ENCODE data around the gene HEXIM1. TPM values are rescaled to one million over a fixed set of nuclear protein-coding genes. Genes with fewer than 3 reads are reported as not detected.

HEXIM1 gene
- total and polyA plus RNA-seq, 5 donors from 2014 or later, result 5.9 to 88.0 (median 6.1) TPM

GRCh38 chr17:45139533-45139920, 8.7 kb upstream of the HEXIM1 start:
- Histone ChIP-seq H3K27ac (ENCODE audit: insufficient read depth, low read length, poor library complexity, severe bottlenecking) (no peak overlapping the region), H3K4me1 (ENCODE audit: control insufficient read depth, insufficient read depth, low read length, poor library complexity, severe bottlenecking) (peaks cover 21% of the 10 kb centered on the region), H3K36me3 (ENCODE audit: control insufficient read depth, insufficient read depth, low read length) (no peaks in the 10 kb centered on the region), H3K9me3 (ENCODE audit: control insufficient read depth in 2 of 2, low read length in 2 of 2) (no peaks in the 10 kb centered on the region), H3K27me3 (ENCODE audit: control insufficient read depth, insufficient read depth, low read length) (no peaks in the 10 kb centered on the region), H3K4me3 (ENCODE audit: low read depth, low read length) (no peak overlapping the region)
- ATAC-seq (ENCODE audit: low read depth in 2 of 2) (no peak), DNase-seq (no peak)
- Mint-ChIP-seq H3K27ac (peak overlapping the region in 1 of 3 donors; percentile 70), H3K27me3 (peaks cover 4% of the 10 kb centered on the region), H3K9me3 (peaks cover 0 to 1% (median 0%) of the 10 kb centered on the region in 7 donors), H3K4me3 (peak overlapping the region in 1 of 4 donors; percentile 44), H3K4me1 (peaks cover 5 to 45% (median 18%) of the 10 kb centered on the region in 4 donors), H3K36me3 (no peaks in the 10 kb centered on the region)

- H3K27me3 Mint-ChIP-seq, result peaks cover 15% of the 10 kb centered on the region
These were observed 5.1 kb upstream of the HEXIM1 start for GRCh38 chr17:45143094-45143670.

GRCh38 chr17:45143767-45144198, 4.5 kb upstream of the HEXIM1 start:
- peak overlapping the region; percentile 33 to 81 (median 66) for H3K4me3 Mint-ChIP-seq
- Histone ChIP-seq H3K36me3 (ENCODE audit: control insufficient read depth, insufficient read depth, low read length) (no peaks in the 10 kb centered on the region), H3K9me3 (ENCODE audit: control insufficient read depth in 2 of 2, low read length in 2 of 2) (no peaks in the 10 kb centered on the region), H3K4me1 (ENCODE audit: control insufficient read depth, insufficient read depth, low read length, poor library complexity, severe bottlenecking) (peaks cover 37% of the 10 kb centered on the region), H3K27ac (ENCODE audit: insufficient read depth, low read length, poor library complexity, severe bottlenecking) (peak overlapping the region; percentile 41), H3K4me3 (ENCODE audit: low read depth, low read length) (no peak overlapping the region), H3K27me3 (ENCODE audit: control insufficient read depth, insufficient read depth, low read length) (no peaks in the 10 kb centered on the region)
- H3K27ac Mint-ChIP-seq, result peak overlapping the region in 2 of 3 donors; percentile 31 to 49
- ATAC-seq (ENCODE audit: low read depth in 2 of 2) (no peak), DNase-seq (no peak)
- H3K9me3 Mint-ChIP-seq, result peaks cover 0 to 5% (median 0%) of the 10 kb centered on the region in 7 donors
- H3K36me3 Mint-ChIP-seq, result no peaks in the 10 kb centered on the region
- H3K27me3 Mint-ChIP-seq, result peaks cover 18% of the 10 kb centered on the region
- H3K4me1 Mint-ChIP-seq, result peaks cover 12 to 53% (median 29%) of the 10 kb centered on the region in 4 donors

More at GRCh38 chr17:45143094-45143670, 5.1 kb upstream of the HEXIM1 start:
- Histone ChIP-seq H3K36me3 (ENCODE audit: control insufficient read depth, insufficient read depth, low read length) (no peaks in the 10 kb centered on the region), H3K4me1 (ENCODE audit: control insufficient read depth, insufficient read depth, low read length, poor library complexity, severe bottlenecking) (peaks cover 33% of the 10 kb centered on the region), H3K9me3 (ENCODE audit: control insufficient read depth in 2 of 2, low read length in 2 of 2) (no peaks in the 10 kb centered on the region), H3K27ac (ENCODE audit: insufficient read depth, low read length, poor library complexity, severe bottlenecking) (no peak overlapping the region), H3K4me3 (ENCODE audit: low read depth, low read length) (no peak overlapping the region), H3K27me3 (ENCODE audit: control insufficient read depth, insufficient read depth, low read length) (no peaks in the 10 kb centered on the region)
- ATAC-seq (ENCODE audit: low read depth in 2 of 2) (no peak), DNase-seq (no peak)
- H3K27ac Mint-ChIP-seq, result peak overlapping the region in 1 of 3 donors; percentile 46
- no peaks in the 10 kb centered on the region for H3K36me3 Mint-ChIP-seq
- peaks cover 0 to 5% (median 0%) of the 10 kb centered on the region in 7 donors for H3K9me3 Mint-ChIP-seq
- H3K4me1 Mint-ChIP-seq, result peaks cover 12 to 55% (median 28%) of the 10 kb centered on the region in 4 donors
- peak overlapping the region in 3 of 4 donors; percentile 33 to 81 (median 66) for H3K4me3 Mint-ChIP-seq

GRCh38 chr17:45144199-45145034, 3.9 kb upstream of the HEXIM1 start:
- Mint-ChIP-seq H3K27ac (peak overlapping the region in 2 of 3 donors; percentile 49 to 82), H3K27me3 (peaks cover 19% of the 10 kb centered on the region), H3K4me1 (peaks cover 12 to 56% (median 30%) of the 10 kb centered on the region in 4 donors), H3K36me3 (no peaks in the 10 kb centered on the region), H3K4me3 (peak overlapping the region in 3 of 4 donors; percentile 65 to 100 (median 81)), H3K9me3 (peaks cover 0 to 5% (median 0%) of the 10 kb centered on the region in 7 donors)
- Histone ChIP-seq H3K27me3 (ENCODE audit: control insufficient read depth, insufficient read depth, low read length) (no peaks in the 10 kb centered on the region), H3K36me3 (ENCODE audit: control insufficient read depth, insufficient read depth, low read length) (no peaks in the 10 kb centered on the region), H3K4me1 (ENCODE audit: control insufficient read depth, insufficient read depth, low read length, poor library complexity, severe bottlenecking) (peaks cover 43% of the 10 kb centered on the region), H3K9me3 (ENCODE audit: control insufficient read depth in 2 of 2, low read length in 2 of 2) (no peaks in the 10 kb centered on the region), H3K4me3 (ENCODE audit: low read depth, low read length) (no peak overlapping the region), H3K27ac (ENCODE audit: insufficient read depth, low read length, poor library complexity, severe bottlenecking) (peak overlapping the region; percentile 41)
- ATAC-seq (ENCODE audit: low read depth in 2 of 2) (no peak), DNase-seq (no peak)

- no peaks in the 10 kb centered on the region for H3K27me3 ChIP-seq (ENCODE audit: control insufficient read depth, insufficient read depth, low read length)
- Mint-ChIP-seq H3K27ac (peak overlapping the region in 1 of 3 donors; percentile 82), H3K9me3 (peaks cover 0 to 5% (median 0%) of the 10 kb centered on the region in 7 donors), H3K27me3 (peaks cover 23% of the 10 kb centered on the region), H3K4me1 (peaks cover 12 to 62% (median 33%) of the 10 kb centered on the region in 4 donors), H3K4me3 (peak overlapping the region in 3 of 4 donors; percentile 35 to 100 (median 96)), H3K36me3 (no peaks in the 10 kb centered on the region)
- H3K27ac ChIP-seq (ENCODE audit: insufficient read depth, low read length, poor library complexity, severe bottlenecking), result no peak overlapping the region
- no peak for DNase-seq
- H3K4me1 ChIP-seq (ENCODE audit: control insufficient read depth, insufficient read depth, low read length, poor library complexity, severe bottlenecking), result peaks cover 46% of the 10 kb centered on the region
- H3K4me3 ChIP-seq (ENCODE audit: low read depth, low read length), result no peak overlapping the region
- H3K9me3 ChIP-seq (ENCODE audit: control insufficient read depth in 2 of 2, low read length in 2 of 2), result no peaks in the 10 kb centered on the region
- no peaks in the 10 kb centered on the region for H3K36me3 ChIP-seq (ENCODE audit: control insufficient read depth, insufficient read depth, low read length)
- no peak for ATAC-seq (ENCODE audit: low read depth in 2 of 2)
These were observed 3.3 kb upstream of the HEXIM1 start for GRCh38 chr17:45145035-45145389.

- ATAC-seq (ENCODE audit: low read depth in 2 of 2), result no peak
- no peak for DNase-seq
- peak overlapping the region; percentile 59 to 100 (median 97) for H3K4me3 Mint-ChIP-seq
- H3K27me3 Mint-ChIP-seq, result peaks cover 23% of the 10 kb centered on the region
- Histone ChIP-seq H3K27ac (ENCODE audit: insufficient read depth, low read length, poor library complexity, severe bottlenecking) (no peak overlapping the region), H3K36me3 (ENCODE audit: control insufficient read depth, insufficient read depth, low read length) (no peaks in the 10 kb centered on the region), H3K4me1 (ENCODE audit: control insufficient read depth, insufficient read depth, low read length, poor library complexity, severe bottlenecking) (peaks cover 57% of the 10 kb centered on the region), H3K4me3 (ENCODE audit: low read depth, low read length) (no peak overlapping the region), H3K9me3 (ENCODE audit: control insufficient read depth in 2 of 2, low read length in 2 of 2) (no peaks in the 10 kb centered on the region), H3K27me3 (ENCODE audit: control insufficient read depth, insufficient read depth, low read length) (no peaks in the 10 kb centered on the region)
- H3K36me3 Mint-ChIP-seq, result no peaks in the 10 kb centered on the region
- peaks cover 0 to 5% (median 0%) of the 10 kb centered on the region in 7 donors for H3K9me3 Mint-ChIP-seq
- H3K27ac Mint-ChIP-seq, result peak overlapping the region in 2 of 3 donors; percentile 99 to 100
- H3K4me1 Mint-ChIP-seq, result peaks cover 14 to 66% (median 36%) of the 10 kb centered on the region in 4 donors
These were observed 2.1 kb upstream of the HEXIM1 start for GRCh38 chr17:45146166-45146565.

GRCh38 chr17:45146592-45146889, 1.7 kb upstream of the HEXIM1 start:
- H3K27ac Mint-ChIP-seq, result peak overlapping the region; percentile 95 to 100 (median 99)
- Histone ChIP-seq H3K27ac (ENCODE audit: insufficient read depth, low read length, poor library complexity, severe bottlenecking) (no peak overlapping the region), H3K4me3 (ENCODE audit: low read depth, low read length) (peak overlapping the region; percentile 79), H3K36me3 (ENCODE audit: control insufficient read depth, insufficient read depth, low read length) (no peaks in the 10 kb centered on the region), H3K9me3 (ENCODE audit: control insufficient read depth in 2 of 2, low read length in 2 of 2) (no peaks in the 10 kb centered on the region), H3K27me3 (ENCODE audit: control insufficient read depth, insufficient read depth, low read length) (no peaks in the 10 kb centered on the region), H3K4me1 (ENCODE audit: control insufficient read depth, insufficient read depth, low read length, poor library complexity, severe bottlenecking) (peaks cover 61% of the 10 kb centered on the region)
- peaks cover 23% of the 10 kb centered on the region for H3K27me3 Mint-ChIP-seq
- DNase-seq (no peak), ATAC-seq (ENCODE audit: low read depth in 2 of 2) (no peak)
- H3K36me3 Mint-ChIP-seq, result no peaks in the 10 kb centered on the region
- peaks cover 17 to 66% (median 38%) of the 10 kb centered on the region in 4 donors for H3K4me1 Mint-ChIP-seq
- peaks cover 0 to 5% (median 0%) of the 10 kb centered on the region in 7 donors for H3K9me3 Mint-ChIP-seq
- peak overlapping the region; percentile 96 to 100 (median 98) for H3K4me3 Mint-ChIP-seq
